Heart left ventricle (tissue), 13 donors: ENCODE measurements around the gene CTTNBP2NL.

ENCODE experiments used
- POLR2A ChIP-seq, 2 donors: fragments of 450-650 bp; IDR thresholded peaks; one replicate each; pipeline ENCODE4 v1.6.1; 2017; ENCODE audit warnings: antibody characterized with exemption in 2 of 2, mild to moderate bottlenecking in 2 of 2, moderate library complexity in 2 of 2
- TF ChIP-seq, protein P1 (sequence below), 12 donors: fragments of 200-600 bp; sonication (generic) in 4 of 12; IDR thresholded peaks; one replicate each; pipeline versions ENCODE4 v1.5.0 to v1.8.0; 2018 to 2022; ENCODE audit warnings: antibody characterized with exemption in 12 of 12, mild to moderate bottlenecking in 5 of 12
- donor health status: ischemic (EF 13 %, LVEDD 7.1; RV severe dilation, severe dysfunction).
- donor health status: DM: no; HTN: yes; CAD: no.
- donor health status: DM: no; HTN: no; CAD: no.
- donor health status: ischemic (EF 25% LVEDD 6.9; RV normal size, moderate dysfunction).
- donor health status: ischemic (EF 25% LVEDD 5.7; RV mildly dilated, moderate dysfunction).
- donor health status: ischemic (EF 35%, LVEDD 5.7; RV mildly dilated, moderate dysfunction).
- donor health status: nonischemic (EF 11% LVEDD 7.7; RV severe dilation, severe dysfunction).
- donor health status: DM: yes; HTN: yes; CAD: no.
- donor health status: PGD.
- donor health status: ischemic (EF 29% LVEDD 5.4; RV normal size, mild dysfunction).
- donor health status: nonischemic (EF 23%, LVEDD 6.1; RV moderate dilation, normal function).

DNA sequence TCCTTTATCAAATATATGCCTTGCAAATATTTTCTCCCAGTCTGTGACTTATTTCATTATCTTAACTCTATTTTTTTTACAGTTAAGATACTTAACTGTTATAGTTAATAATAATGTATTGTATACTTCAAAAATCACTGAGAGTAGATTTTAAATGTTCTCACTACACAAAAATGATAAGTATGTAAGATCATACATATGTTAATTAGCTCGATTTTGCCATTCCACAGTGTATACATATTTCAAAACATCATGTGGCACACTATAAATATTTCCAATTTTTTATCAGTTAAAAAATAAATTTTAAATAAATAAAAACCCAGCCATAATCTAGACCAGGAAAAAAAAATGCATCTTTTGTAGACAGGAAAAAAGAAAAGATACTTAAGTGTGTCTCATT, 27.2 kb downstream of the CTTNBP2NL start:
- TF ChIP-seq, protein P1, sequence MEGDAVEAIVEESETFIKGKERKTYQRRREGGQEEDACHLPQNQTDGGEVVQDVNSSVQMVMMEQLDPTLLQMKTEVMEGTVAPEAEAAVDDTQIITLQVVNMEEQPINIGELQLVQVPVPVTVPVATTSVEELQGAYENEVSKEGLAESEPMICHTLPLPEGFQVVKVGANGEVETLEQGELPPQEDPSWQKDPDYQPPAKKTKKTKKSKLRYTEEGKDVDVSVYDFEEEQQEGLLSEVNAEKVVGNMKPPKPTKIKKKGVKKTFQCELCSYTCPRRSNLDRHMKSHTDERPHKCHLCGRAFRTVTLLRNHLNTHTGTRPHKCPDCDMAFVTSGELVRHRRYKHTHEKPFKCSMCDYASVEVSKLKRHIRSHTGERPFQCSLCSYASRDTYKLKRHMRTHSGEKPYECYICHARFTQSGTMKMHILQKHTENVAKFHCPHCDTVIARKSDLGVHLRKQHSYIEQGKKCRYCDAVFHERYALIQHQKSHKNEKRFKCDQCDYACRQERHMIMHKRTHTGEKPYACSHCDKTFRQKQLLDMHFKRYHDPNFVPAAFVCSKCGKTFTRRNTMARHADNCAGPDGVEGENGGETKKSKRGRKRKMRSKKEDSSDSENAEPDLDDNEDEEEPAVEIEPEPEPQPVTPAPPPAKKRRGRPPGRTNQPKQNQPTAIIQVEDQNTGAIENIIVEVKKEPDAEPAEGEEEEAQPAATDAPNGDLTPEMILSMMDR (IDR thresholded peaks at IDR 0.05), result no peak
- TF ChIP-seq POLR2A (IDR thresholded peaks at IDR 0.05), result no peak
